ENCODE measurements around the gene PLPP1.

PLPP1 gene

DNA sequence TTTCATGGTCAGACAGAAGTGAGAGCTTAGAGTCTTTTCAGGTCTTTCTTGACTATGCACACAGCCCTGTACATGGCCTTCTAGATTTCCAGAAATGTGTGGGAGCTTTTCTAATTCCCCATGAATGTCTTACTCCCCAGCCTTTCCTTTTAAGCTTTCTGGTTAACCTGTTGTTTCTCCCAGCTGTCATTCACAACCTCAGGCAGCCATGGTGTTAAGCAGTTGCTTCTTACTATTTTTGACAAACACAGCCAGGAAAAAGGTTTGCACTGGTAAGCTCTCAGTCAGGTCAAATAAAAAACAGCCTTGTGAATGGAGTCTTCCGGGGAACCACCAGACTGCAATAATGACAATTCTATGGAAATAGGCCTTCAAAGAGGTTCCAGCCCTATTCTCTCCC lies 142.1 kb downstream of the PLPP1 start:
- DNase-seq, result no peak

DNA sequence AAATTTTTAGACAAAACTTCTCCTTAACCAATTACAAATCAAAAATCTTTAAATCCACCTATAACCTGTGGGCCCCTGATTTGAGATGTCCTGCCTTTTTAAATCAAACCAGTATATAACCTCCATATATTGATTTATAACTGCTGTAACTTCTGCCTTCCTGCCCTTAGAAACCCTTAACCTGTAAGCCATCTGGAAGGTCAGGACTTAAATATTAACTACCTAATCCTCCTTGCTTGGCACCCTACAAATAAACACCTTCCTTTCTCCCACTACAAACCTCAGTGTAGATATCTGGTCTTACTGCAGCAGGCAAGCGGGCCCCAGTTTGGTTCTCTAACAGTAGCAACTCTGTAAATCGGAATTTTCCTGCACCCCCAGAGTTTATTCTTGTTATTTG lies 143.1 kb downstream of the PLPP1 start:
- no peak for DNase-seq

- no peak for DNase-seq
Measured at GRCh38 chr5:55387865-55388264, 146.9 kb downstream of the PLPP1 start.

DNA sequence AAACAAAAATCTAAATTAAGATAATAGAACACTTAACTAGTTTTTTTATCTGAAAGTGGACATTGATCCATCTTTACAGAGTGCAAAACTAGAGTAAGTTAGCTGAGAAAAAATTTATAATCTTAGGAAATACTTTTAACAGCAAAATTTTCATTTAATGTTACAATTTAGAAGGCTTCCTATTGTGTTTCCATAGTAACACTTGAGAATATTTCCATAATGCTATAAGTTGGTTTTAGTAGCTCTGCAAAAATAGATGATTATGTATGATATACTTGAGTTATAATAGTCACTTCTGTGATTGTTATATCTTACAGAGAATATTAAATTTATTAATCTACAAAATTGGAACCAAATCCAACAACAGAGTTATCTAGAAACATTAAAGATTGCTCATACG lies 148.4 kb downstream of the PLPP1 start:
- no peak for DNase-seq

DNA sequence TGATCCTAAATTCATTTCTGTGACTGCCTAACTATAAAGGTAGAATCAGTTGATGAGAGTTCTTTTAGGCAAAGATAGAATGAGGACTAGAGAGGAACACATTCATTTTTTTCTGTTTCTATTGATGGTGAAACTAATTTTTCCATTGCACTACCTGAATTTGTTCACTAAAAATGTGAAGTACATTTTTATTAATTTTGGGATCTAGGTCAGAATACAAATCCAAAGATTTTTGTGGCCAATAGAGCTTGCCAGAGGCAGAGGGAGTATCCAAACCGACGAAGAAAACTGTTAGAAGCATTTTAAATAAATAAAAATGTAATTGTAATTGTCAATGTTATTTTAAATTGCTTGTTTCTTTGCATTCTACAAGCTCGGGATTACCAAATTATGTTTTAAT lies 148.9 kb downstream of the PLPP1 start:
- no peak for DNase-seq

- no peak for DNase-seq
Measured at GRCh38 chr5:55385227-55385626, 149.5 kb downstream of the PLPP1 start.

- DNase-seq, result no peak
Measured at GRCh38 chr5:55384072-55384471, 150.7 kb downstream of the PLPP1 start.

DNA sequence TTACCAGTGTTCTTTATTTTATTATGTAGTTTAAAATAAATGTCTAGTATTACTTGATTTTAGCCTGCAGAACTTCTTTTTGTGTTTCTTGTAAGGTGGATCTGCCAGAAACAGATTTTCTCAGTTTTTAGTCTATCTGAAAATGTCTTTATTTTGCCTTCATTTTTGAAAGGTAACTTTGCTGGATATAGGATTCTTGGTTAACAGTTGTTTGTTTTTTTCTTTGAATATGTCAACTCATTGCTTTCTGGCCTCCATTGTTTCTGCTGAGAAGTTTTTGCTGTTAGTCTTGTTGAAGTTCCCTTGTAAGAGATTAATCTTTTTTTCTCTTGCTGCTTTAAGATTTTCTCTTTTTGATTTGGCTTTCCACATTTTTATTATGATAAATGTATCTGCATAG lies 151.5 kb downstream of the PLPP1 start:
- no peak for DNase-seq

- DNase-seq, result no peak
Measured at GRCh38 chr5:55377810-55378209, 157.0 kb downstream of the PLPP1 start.

Data from kidney glomerular epithelial cell (primary cell).